Measurements from ENCODE around the gene RBMS3.

DNA sequence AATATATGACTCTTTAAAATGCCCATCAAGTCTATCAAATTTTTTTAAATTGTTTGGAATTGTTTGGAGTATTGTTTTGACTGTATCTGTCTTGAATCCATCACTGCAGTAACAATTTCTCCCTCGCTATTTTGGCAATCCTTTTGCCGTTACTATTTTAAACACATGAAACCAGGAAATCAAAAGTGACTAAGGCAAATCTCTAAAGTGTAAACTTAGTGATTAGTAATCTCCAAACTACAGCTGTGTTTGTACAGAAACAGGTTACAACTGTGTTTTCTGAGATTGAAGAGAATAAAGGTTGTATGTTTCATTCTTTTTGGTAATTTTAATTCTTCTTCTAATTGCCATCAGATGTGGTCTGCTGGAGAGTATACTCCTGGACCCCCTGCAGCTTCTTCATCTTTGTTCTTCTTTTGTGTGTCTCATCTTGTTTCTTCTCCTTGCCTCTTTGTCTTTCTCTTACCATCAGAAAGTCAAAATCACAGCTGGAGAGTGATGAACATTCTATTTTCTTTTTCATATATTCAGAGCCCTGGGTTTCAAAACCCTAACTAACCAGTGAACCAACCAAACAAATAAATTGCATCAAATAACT is 465.4 kb downstream of the RBMS3 start:
- TF ChIP-seq POLR2A (IDR thresholded peaks at IDR 0.05; ENCODE audit: low read length) (no peak), GATA1 (IDR thresholded peaks at IDR 0.05; ENCODE audit: low read depth, low read length) (no peak)

Measured in erythroblast (primary cell).